HepG2 (cell line): ENCODE results near the gene EXOC5. TPM values are rescaled to one million over a fixed set of nuclear protein-coding genes. Genes with fewer than 3 reads are reported as not detected.
A peak's percentile ranks its signal among the peaks of the same experiment; 100 is the strongest.

ENCODE experiments used
- GZF1 ChIP-seq: sonication (generic); formaldehyde crosslinking; IDR thresholded peaks from 2 replicates; pipeline ENCODE4 v1.5.1; 2020; ENCODE audit warnings: mild to moderate bottlenecking, missing genetic modification reagents
- KLF6 ChIP-seq: IDR thresholded peaks from 2 replicates; pipeline ENCODE4 v1.8.0; 2016; ENCODE audit warnings: missing biosample characterization, missing genetic modification reagents
- NBN ChIP-seq: fragments of 450-650 bp; conservative IDR thresholded peaks from 2 replicates; pipeline ENCODE4 v1.6.1; 2017
- SP140L ChIP-seq: sonication (generic); formaldehyde crosslinking; IDR thresholded peaks from 2 replicates; pipeline ENCODE4 v1.4.0; 2020; ENCODE audit warnings: missing genetic modification reagents, borderline replicate concordance
- SPEN ChIP-seq: sonication (generic); formaldehyde crosslinking; IDR thresholded peaks from 2 replicates; pipeline ENCODE4 v1.5.1; 2020; ENCODE audit warnings: low read depth, mild to moderate bottlenecking, missing genetic modification reagents
- TGIF2 ChIP-seq: IDR thresholded peaks from 2 replicates; pipeline ENCODE4 v1.6.1; 2016; ENCODE audit warnings: control low read depth, missing compliant biosample characterization
- THYN1 ChIP-seq: sonication (generic); formaldehyde crosslinking; IDR thresholded peaks from 2 replicates; pipeline ENCODE4 v1.8.1; 2023; ENCODE audit warnings: low read depth, mild to moderate bottlenecking, moderate library complexity, missing genetic modification reagents, borderline replicate concordance
- U2AF2 ChIP-seq: fragments of 200-400 bp; formaldehyde crosslinking; IDR thresholded peaks from 2 replicates; pipeline ENCODE4 v1.6.1; 2017; ENCODE audit warnings: low read depth, mild to moderate bottlenecking, low read length
- ZFP37 ChIP-seq: sonication (generic); formaldehyde crosslinking; IDR thresholded peaks from 2 replicates; pipeline ENCODE4 v1.4.0; 2020; ENCODE audit warnings: missing genetic modification reagents, borderline replicate concordance
- ZFY ChIP-seq: sonication (generic); formaldehyde crosslinking; IDR thresholded peaks from 2 replicates; pipeline ENCODE4 v1.4.0; 2020; ENCODE audit warnings: missing genetic modification reagents
- ZNF256 ChIP-seq: sonication (generic); formaldehyde crosslinking; conservative IDR thresholded peaks from 2 replicates; pipeline ENCODE4 v1.4.0; 2020; ENCODE audit warnings: missing genetic modification reagents
- ZNF335 ChIP-seq: sonication (generic); formaldehyde crosslinking; IDR thresholded peaks from 2 replicates; pipeline ENCODE4 v1.4.0; 2020; ENCODE audit warnings: missing genetic modification reagents
- ZNF343 ChIP-seq: sonication (generic); formaldehyde crosslinking; IDR thresholded peaks from 2 replicates; pipeline ENCODE4 v1.4.0; 2020; ENCODE audit warnings: mild to moderate bottlenecking, missing genetic modification reagents
- ZNF431 ChIP-seq: sonication (generic); formaldehyde crosslinking; IDR thresholded peaks from 2 replicates; pipeline ENCODE4 v1.9.0; 2022; ENCODE audit warnings: missing genetic modification reagents, low read depth, mild to moderate bottlenecking, borderline replicate concordance
- ZNF607 ChIP-seq: sonication (generic); formaldehyde crosslinking; IDR thresholded peaks from 2 replicates; pipeline ENCODE4 v1.5.1; 2020; ENCODE audit warnings: missing genetic modification reagents, mild to moderate bottlenecking, borderline replicate concordance
- ZNF777 ChIP-seq: sonication (generic); formaldehyde crosslinking; IDR thresholded peaks from 2 replicates; pipeline ENCODE4 v1.4.0; 2020; ENCODE audit warnings: missing genetic modification reagents
- ZSCAN20 ChIP-seq: sonication (generic); formaldehyde crosslinking; IDR thresholded peaks from 2 replicates; pipeline ENCODE4 v1.4.0; 2020; ENCODE audit warnings: missing genetic modification reagents, mild to moderate bottlenecking, borderline replicate concordance
- polyA plus RNA-seq, 8 experiments: library from polyadenylated mRNA; depleted of rRNA in 3 of 8; stranded (reverse) in 7 of 8; unstranded in 1 of 8; fragments of >200 nt; fragmentation: Illumina TruSeq in 4 of 8; extraction: Trizol in 4 of 8; gene quantifications; 2 replicates each; pipeline versions ENCODE4 v1.2.1 to v1.2.3, GENCODE V29; 2011 to 2016; ENCODE audit warnings: low read depth in 4 of 8, missing spikeins in 1 of 8, mixed read lengths in 1 of 8; ENCODE audit not compliant: insufficient read depth in 1 of 8
- total RNA-seq, 5 experiments: library from RNA; depleted of rRNA; stranded (reverse); fragments of >200 nt; fragmentation: Illumina TruSeq; extraction: Trizol; gene quantifications; 2 replicates each; pipeline ENCODE4 v1.2.3, GENCODE V29; 2016; ENCODE audit warnings: low read depth in 1 of 5
- TF ChIP-seq, protein P1 (sequence below): sonication (generic); formaldehyde crosslinking; IDR thresholded peaks from 2 replicates; pipeline ENCODE4 v1.4.0; 2020; ENCODE audit warnings: mild to moderate bottlenecking, low read depth, missing genetic modification reagents
- TF ChIP-seq, protein P2 (sequence below): sonication (generic); formaldehyde crosslinking; IDR thresholded peaks from 2 replicates; pipeline ENCODE4 v1.4.0; 2020; ENCODE audit warnings: missing genetic modification reagents, borderline replicate concordance
- TF ChIP-seq, protein P3 (sequence below): sonication (generic); formaldehyde crosslinking; IDR thresholded peaks from 2 replicates; pipeline ENCODE4 v1.5.1; 2020; ENCODE audit warnings: mild to moderate bottlenecking, moderate library complexity, missing genetic modification reagents
- TF ChIP-seq, protein P4 (sequence below): sonication (generic); formaldehyde crosslinking; IDR thresholded peaks from 2 replicates; pipeline ENCODE4 v1.5.0; 2020; ENCODE audit warnings: missing genetic modification reagents, mild to moderate bottlenecking, borderline replicate concordance

Gene EXOC5
- total and polyA plus RNA-seq, 2 of the 13 experiments (the other 11 are each of a cell fraction or from before 2014, with no cell fraction given): 15.1 to 43.8 TPM

DNA sequence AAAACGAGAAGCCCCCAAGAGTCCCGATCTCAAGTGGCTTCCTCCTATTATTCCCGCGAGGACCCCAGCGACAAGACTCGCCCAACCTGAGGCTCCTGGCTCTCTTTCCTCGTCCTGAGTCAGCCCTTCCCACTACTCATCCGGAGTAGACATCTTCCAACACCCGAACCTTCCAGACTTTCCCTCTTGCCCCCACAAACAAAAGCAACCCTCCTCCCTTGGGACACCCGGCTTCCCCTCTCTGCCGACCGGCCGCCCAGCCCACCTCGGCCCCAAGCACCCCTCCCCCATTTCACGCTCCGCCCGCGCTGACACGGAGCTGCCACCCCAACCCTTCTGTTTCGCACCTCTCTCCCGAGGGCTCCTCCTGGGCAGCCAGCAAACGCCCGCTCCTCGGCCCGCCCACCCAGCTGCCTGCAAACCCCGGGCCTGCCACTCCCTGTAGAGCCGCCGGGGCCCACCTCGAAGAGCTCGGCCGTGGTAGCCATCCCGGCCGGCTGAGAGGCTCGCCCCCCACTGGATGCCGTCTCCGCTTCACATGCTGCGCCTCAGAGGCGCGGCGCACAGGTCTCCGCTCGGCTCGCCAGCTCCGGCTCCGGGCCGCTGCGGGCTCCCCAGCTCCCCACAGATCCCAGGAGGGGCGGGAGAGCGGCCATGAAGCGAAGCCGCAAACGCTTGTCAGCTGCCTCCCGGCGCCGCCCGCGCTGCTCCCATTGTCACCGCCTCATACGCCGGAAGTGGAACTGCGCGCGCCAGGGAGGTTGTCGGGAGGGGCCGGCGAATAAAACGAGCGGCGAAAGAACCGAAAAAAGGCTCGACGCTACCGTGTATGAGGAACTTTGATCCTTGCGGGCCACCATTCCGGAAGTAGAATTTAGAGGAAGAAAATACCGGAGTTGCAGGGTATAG, at the start of gene EXOC5, which contains the start of gene AP5M1 (continued):
- TF ChIP-seq ZFP37 (CRISPR knock-in tag) (peak; percentile 37; the same call in 1 of the 2 replicates), ZNF607 (CRISPR knock-in tag) (peak; percentile 37; the same call in 1 of the 2 replicates), SP140L (0 out of 2 replicates have a peak, but pooled peaks have one; percentile 23), TGIF2 (peak; percentile 85), ZFY (CRISPR knock-in tag) (peak; percentile 86), ZNF256 (CRISPR knock-in tag) (no peak), U2AF2 (no peak), ZNF335 (CRISPR knock-in tag) (peak; percentile 81), GZF1 (CRISPR knock-in tag) (no peak; the same call in 1 of the 2 replicates), ZNF431 (CRISPR knock-in tag) (no peak), KLF6 (CRISPR knock-in tag) (no peak; the same call in 1 of the 2 replicates), THYN1 (CRISPR knock-in tag) (no peak), SPEN (CRISPR knock-in tag) (peak; percentile 66), ZSCAN20 (no peak), ZNF777 (CRISPR knock-in tag) (no peak), NBN (no peak), ZNF343 (CRISPR knock-in tag) (peak; percentile 73; the same call in 1 of the 2 replicates)
- TF ChIP-seq, protein P1, sequence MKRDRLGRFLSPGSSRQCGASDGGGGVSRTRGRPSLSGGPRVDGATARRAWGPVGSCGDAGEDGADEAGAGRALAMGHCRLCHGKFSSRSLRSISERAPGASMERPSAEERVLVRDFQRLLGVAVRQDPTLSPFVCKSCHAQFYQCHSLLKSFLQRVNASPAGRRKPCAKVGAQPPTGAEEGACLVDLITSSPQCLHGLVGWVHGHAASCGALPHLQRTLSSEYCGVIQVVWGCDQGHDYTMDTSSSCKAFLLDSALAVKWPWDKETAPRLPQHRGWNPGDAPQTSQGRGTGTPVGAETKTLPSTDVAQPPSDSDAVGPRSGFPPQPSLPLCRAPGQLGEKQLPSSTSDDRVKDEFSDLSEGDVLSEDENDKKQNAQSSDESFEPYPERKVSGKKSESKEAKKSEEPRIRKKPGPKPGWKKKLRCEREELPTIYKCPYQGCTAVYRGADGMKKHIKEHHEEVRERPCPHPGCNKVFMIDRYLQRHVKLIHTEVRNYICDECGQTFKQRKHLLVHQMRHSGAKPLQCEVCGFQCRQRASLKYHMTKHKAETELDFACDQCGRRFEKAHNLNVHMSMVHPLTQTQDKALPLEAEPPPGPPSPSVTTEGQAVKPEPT (CRISPR knock-in tag): peak; percentile 59; the same call in 1 of the 2 replicates
- TF ChIP-seq, protein P2, sequence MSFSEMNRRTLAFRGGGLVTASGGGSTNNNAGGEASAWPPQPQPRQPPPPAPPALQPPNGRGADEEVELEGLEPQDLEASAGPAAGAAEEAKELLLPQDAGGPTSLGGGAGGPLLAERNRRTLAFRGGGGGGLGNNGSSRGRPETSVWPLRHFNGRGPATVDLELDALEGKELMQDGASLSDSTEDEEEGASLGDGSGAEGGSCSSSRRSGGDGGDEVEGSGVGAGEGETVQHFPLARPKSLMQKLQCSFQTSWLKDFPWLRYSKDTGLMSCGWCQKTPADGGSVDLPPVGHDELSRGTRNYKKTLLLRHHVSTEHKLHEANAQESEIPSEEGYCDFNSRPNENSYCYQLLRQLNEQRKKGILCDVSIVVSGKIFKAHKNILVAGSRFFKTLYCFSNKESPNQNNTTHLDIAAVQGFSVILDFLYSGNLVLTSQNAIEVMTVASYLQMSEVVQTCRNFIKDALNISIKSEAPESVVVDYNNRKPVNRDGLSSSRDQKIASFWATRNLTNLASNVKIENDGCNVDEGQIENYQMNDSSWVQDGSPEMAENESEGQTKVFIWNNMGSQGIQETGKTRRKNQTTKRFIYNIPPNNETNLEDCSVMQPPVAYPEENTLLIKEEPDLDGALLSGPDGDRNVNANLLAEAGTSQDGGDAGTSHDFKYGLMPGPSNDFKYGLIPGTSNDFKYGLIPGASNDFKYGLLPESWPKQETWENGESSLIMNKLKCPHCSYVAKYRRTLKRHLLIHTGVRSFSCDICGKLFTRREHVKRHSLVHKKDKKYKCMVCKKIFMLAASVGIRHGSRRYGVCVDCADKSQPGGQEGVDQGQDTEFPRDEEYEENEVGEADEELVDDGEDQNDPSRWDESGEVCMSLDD (CRISPR knock-in tag): no peak; the same call in 1 of the 2 replicates
- TF ChIP-seq, protein P3, sequence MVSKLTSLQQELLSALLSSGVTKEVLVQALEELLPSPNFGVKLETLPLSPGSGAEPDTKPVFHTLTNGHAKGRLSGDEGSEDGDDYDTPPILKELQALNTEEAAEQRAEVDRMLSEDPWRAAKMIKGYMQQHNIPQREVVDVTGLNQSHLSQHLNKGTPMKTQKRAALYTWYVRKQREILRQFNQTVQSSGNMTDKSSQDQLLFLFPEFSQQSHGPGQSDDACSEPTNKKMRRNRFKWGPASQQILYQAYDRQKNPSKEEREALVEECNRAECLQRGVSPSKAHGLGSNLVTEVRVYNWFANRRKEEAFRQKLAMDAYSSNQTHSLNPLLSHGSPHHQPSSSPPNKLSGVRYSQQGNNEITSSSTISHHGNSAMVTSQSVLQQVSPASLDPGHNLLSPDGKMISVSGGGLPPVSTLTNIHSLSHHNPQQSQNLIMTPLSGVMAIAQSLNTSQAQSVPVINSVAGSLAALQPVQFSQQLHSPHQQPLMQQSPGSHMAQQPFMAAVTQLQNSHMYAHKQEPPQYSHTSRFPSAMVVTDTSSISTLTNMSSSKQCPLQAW (CRISPR knock-in tag): peak; percentile 57; the same call in 1 of the 2 replicates
- TF ChIP-seq, protein P4, sequence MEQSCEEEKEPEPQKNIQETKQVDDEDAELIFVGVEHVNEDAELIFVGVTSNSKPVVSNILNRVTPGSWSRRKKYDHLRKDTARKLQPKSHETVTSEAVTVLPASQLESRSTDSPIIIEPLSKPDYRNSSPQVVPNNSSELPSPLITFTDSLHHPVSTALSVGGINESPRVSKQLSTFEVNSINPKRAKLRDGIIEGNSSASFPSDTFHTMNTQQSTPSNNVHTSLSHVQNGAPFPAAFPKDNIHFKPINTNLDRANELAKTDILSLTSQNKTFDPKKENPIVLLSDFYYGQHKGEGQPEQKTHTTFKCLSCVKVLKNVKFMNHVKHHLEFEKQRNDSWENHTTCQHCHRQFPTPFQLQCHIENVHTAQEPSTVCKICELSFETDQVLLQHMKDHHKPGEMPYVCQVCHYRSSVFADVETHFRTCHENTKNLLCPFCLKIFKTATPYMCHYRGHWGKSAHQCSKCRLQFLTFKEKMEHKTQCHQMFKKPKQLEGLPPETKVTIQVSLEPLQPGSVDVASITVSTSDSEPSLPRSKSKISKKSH (CRISPR knock-in tag): peak; percentile 51; the same call in 1 of the 2 replicates
